Dermis microvascular lymphatic vessel endothelial cell (primary cell): ENCODE measurements around the gene MAGEB17. TPM values are rescaled to one million over a fixed set of nuclear protein-coding genes. Genes with fewer than 3 reads are reported as not detected.
"Not testable (repeated sequence)": the region's sequence is repeated elsewhere in the genome, so short reads cannot be mapped to it uniquely, and the experiment has no call there.

Experiments used
- DNase-seq, 2 donors: peaks; one replicate each; pipeline versions ENCODE4 v3.0.0 to v3.0.0-alpha.2; 2010; ENCODE audit warnings: low read depth in 2 of 2
- total RNA-seq: library from RNA; depleted of rRNA; stranded (reverse); fragments of >200 nt; gene quantifications from 2 replicates; pipeline ENCODE4 v1.2.1, GENCODE V29; 2014

MAGEB17 gene
- total RNA-seq, 1 donor from 2014 or later = not detected

GRCh38 chrX:16155581-16156096, 11.6 kb upstream of the MAGEB17 start:
- DNase-seq = no peak

- no peak for DNase-seq
These were observed 10.5 kb upstream of the MAGEB17 start for GRCh38 chrX:16156692-16157331.

GRCh38 chrX:16160729-16161128, 6.6 kb upstream of the MAGEB17 start:
- DNase-seq = peak in 1 of 2 donors; percentile 17

GRCh38 chrX:16161173-16161572, 6.1 kb upstream of the MAGEB17 start:
- DNase-seq = not testable (repeated sequence)

- no peak for DNase-seq
These were observed 4.9 kb upstream of the MAGEB17 start for GRCh38 chrX:16162391-16162790.

GRCh38 chrX:16164748-16165147, 2.5 kb upstream of the MAGEB17 start:
- DNase-seq = no peak

GRCh38 chrX:16171039-16171438, 3.8 kb downstream of the MAGEB17 start:
- no peak for DNase-seq

GRCh38 chrX:16171944-16172343, 4.7 kb downstream of the MAGEB17 start:
- no peak for DNase-seq

- no peak for DNase-seq
These were observed 5.1 kb downstream of the MAGEB17 start for GRCh38 chrX:16172391-16172790.

- no peak for DNase-seq
These were observed 8.2 kb downstream of the MAGEB17 start for GRCh38 chrX:16175329-16176061.

GRCh38 chrX:16177260-16177659, 10.0 kb downstream of the MAGEB17 start:
- no peak for DNase-seq

GRCh38 chrX:16183843-16184242, 16.6 kb downstream of the MAGEB17 start:
- not testable (repeated sequence) for DNase-seq

- DNase-seq = peak in 1 of 2 donors; percentile 67
These were observed 18.4 kb downstream of the MAGEB17 start for GRCh38 chrX:16185725-16186136.

- DNase-seq = no peak
These were observed 19.2 kb downstream of the MAGEB17 start for GRCh38 chrX:16186380-16187007.

- DNase-seq = peak in 1 of 2 donors; percentile 51
These were observed 19.9 kb downstream of the MAGEB17 start for GRCh38 chrX:16187024-16187760.

GRCh38 chrX:16188687-16189086, 21.4 kb downstream of the MAGEB17 start:
- peak in 1 of 2 donors; percentile 61 for DNase-seq

- no peak for DNase-seq
These were observed 24.3 kb downstream of the MAGEB17 start for GRCh38 chrX:16191605-16192004.

- no peak for DNase-seq
These were observed 29.5 kb downstream of the MAGEB17 start for GRCh38 chrX:16196829-16197228.

- DNase-seq = no peak
These were observed 32.1 kb downstream of the MAGEB17 start for GRCh38 chrX:16199343-16199742.

GRCh38 chrX:16202943-16203342, 35.7 kb downstream of the MAGEB17 start:
- no peak for DNase-seq

- no peak for DNase-seq
These were observed 37.3 kb downstream of the MAGEB17 start for GRCh38 chrX:16204538-16204937.

- DNase-seq = no peak
These were observed 38.6 kb downstream of the MAGEB17 start for GRCh38 chrX:16205840-16206239.
